ENCODE data around the gene MOB1A.
A peak's percentile ranks its signal among the peaks of the same experiment; 100 is the strongest.
"Not testable (repeated sequence)": the region's sequence is repeated elsewhere in the genome, so short reads cannot be mapped to it uniquely, and the experiment has no call there.

The MOB1A gene

DNA sequence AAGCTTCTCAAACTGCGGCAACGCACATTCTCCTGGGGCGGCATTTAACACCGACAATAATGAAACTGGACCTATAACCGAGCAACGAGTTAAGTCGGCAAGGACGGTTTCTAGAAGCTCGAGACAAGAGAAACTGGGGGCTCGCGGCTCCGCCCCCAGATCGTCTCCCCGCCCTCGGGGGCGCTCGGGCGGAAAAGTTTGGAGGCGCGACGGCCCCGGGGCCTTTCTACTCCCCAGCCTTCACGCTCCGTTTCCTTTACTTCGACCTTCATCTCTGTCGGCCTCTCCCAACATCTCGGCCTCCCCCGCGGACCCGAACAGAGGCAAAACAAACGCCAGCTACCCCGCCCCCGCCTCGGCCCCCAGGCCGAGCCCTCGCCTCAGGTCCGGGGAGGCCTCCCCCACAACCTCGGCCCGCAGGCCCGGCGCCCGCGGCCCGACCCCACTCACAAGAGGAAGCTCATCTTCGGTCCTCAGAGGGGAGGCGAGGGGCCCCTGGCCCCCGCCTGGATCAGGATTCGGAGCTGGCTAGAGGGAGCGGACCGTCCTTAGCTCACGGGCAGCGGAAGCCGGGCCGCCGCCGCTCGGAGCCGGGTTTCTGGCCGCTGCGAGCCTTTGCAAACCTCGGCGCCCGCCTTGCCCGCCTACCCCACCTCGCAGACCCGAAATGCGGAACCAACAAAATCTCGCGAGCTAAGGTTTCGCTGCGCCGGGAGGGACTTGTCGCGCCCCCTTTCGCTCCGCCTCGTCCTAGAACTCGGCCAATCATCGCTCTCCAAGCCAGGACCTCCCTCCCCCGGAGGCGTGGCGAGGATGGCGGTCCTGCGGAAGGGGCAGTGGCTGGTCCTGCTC is at the start of gene MOB1A:
Gene MOB1A, minus strand, starts transcription at position 669 of the 852 bp plus-strand sequence. Its CDS starts 205 bp downstream, at position 464.
- peak; percentile 96 for FAIRE-seq

DNA sequence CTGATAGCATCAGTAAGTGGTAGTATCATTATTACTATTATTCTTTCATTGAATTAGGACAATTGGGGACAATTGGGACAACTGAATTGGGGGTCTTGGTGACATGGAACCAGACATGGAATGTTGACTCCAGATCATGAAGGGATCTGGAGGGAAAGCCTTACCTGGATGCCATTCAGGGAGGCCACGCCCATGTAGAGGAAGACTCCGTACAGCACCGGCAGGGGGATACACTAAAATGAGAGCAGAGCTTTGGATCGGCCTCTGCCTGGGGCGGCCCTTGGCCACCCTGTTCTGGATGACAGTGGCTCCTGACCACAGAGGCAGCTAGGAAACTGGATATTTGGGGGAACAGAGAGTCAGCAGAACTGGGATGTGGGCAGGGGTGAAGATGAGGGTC is 49.0 kb upstream of the MOB1A start:
- FAIRE-seq = no peak

DNA sequence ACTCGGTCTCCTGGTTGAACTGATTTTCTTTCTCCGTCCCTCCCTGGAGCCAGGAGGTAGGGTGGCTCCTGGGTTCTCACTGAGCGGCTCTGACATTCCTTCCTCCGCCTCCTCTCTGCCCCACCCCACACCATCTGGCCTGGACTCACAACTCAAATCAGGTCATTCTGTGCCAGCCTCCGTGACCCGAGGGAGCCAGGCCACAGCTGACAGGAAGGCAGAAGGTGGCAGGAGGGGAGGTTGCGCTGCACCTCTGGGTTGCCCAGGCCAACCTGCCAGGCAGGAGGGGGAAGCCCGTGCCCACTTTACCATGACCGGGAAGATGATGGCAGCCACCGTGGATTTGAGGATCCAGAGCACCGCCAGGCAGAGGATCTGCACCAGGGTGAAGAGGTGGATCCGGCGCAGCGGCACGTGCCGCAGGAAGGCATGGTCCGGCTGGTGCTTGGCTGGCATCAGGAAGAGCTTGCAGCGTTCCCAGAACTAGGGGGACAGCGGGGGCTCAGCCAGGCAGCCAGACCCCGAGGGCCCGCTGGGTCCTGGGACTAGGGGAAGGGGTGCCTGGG is 48.1 kb upstream of the MOB1A start:
- no peak for FAIRE-seq

DNA sequence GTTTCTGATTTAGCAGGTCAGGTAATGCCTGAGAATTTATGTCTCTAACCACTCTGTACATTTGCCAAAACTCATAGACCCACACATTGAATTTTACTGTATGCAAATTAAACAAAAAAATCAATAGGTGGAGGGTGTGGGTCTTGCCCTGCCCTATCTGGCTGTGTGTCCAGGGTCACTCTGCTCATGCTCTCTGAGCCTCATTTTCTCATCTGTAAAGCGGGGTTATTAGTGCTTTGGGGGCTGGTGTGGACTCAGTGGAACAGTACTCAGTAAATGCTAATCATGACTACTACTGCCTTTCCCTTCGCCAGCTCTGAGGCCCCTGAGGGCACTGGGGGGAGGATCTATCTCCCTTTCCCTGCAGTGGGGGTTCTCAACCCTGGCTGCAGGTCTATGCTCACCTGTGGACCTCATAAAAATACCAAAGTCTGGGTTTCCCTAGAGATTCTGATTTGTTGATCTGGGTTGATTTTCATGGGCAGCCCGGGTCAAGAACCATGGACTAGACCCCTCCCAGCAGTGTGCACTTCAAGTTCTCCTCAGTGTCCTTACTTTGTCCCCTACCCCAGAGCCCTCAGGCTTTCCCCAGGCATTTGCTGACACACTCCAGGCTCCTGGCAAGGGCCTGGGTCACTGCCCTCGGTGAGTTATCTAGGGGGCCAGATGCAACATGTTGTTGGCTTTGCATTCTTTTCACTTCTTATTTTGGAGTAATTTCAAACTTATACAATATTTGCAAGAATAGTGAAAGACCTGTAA is 47.2 kb upstream of the MOB1A start:
- FAIRE-seq = no peak

DNA sequence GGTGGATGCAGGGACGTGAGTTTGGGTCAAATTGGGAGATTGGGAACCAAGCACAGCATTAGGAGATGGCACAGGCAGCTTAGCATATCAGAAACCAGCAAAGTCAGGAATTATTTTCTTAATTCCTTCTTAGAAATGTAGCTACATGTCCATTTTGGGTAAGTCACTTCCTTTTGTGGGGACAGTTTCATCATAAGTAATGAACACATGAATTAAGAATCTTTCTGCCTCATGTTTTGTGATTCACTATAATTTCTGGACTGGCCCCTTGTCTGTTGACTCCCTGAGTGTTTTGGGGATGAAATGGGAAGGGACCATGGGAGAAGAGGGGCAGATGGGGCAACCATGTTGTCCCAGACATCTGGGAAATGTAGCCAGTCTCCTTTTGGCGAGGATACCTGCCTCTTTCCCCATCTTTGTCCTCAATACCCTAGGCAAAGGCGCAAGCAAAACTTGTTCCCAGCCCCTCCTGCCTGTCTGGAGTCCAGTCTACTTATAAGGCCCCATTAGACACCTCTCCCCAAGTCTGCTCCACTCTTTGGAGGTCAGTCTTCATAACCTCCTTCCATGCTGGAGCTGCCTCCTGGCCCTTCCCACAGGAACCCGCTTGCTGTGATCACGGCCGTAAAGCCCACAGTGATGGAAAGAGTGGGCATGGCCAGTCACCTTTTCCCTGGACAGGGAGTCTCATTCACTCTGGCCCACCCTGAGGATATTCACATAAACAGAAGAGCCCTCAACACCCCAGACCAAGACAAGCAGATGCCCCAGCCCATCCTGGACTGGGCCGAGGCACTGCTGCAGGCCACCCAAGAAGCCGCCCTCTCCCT is 45.5 kb upstream of the MOB1A start:
- no peak for FAIRE-seq

DNA sequence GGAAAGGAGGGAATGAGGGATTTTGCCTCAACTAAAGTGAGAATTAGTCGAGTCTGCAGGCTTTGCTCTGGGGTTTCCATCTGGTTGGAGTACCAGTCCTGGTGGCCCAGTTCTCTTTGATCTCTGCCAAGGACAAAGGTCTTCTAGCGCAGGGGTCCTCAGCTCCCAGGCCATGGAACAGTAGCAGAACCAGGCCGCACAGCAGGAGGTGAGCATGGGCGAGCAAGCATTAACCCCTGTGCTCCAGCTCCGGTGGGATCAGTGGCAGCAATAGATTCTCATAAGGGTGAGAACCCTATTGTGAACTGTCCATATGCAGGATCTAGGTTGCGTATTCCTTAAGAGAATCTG is 43.6 kb upstream of the MOB1A start:
- FAIRE-seq = no peak

DNA sequence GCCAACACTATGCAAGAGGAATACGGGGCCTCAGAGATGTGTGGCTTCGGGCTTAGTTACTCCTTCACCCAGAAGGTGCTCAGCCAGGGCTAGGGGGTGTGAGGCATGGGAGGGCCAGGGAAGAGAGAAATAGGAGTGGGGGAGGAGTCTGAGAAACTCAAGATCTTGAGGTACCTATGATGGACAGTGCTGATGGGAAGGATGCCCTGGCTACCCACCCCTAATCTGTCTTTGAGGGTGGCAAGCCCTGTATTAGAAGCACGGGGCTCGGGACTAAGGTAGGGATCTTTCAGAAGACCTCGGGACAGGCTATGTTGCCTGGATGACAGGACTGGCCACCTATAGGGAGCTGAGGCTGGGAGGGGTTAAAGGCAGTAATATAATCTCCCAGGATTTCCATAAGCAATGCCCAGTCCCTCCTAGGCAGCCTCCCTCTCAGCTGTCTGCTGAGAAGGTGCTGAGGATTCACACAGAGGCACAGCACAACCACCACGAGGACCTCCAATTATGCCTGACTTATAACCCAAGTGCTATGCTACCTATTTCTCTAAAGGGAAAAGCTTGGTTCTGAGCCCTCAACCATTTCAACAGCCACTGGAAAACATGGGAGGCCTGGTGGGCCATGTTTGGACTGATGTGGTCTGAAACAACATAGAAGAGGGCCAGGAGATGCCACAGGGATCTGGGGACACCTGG is 43.1 kb upstream of the MOB1A start:
- no peak for FAIRE-seq

DNA sequence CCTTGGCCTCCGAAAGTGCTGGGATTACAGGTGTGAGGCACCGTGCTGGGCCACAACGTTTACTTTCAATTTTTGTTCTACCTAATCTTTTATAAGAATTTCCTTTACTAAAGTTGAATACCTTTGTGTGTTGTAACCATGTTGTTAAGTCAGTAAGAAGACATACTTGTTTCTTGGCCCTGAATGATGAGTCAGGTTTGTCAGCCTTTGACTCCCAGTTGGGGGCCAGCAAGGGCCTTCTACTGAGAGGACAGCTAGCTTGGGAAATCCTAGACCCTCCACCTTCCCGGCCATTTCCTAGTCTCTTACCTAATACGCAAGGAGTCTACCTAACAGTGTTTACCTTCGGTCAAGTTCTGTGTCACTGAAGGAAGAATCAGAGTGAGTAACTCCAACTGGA is 42.4 kb upstream of the MOB1A start:
- FAIRE-seq = no peak

DNA sequence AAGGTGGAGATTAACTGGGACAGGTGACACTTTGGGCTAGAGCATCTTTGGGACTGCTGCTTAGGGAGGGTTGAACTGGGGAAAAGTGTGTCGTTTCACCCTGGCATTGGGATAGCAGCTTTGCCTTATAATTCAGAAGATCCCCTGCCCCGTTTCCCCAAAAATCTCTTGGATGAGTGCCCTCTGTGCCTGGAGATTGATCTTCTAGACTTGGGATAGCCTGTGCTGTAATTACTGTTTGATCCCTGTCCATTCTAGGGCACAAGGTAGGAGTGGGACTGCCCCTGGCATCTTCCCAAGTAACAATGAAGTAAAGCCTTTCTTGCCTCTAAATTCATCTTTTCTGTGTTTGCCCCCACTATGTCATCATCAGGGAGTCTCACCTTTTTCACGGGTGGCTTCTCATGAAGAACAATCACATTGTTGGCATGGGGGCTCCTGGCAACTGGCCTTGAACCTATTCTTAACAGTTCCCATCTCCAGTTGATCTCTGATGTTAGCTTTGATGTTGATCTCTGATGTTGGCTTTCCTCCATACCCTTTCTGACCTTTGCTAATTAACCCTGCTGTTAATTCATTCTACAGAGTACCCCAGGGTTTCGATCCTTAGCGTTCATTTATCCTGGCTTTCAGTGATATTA is 41.3 kb upstream of the MOB1A start:
- FAIRE-seq = no peak

DNA sequence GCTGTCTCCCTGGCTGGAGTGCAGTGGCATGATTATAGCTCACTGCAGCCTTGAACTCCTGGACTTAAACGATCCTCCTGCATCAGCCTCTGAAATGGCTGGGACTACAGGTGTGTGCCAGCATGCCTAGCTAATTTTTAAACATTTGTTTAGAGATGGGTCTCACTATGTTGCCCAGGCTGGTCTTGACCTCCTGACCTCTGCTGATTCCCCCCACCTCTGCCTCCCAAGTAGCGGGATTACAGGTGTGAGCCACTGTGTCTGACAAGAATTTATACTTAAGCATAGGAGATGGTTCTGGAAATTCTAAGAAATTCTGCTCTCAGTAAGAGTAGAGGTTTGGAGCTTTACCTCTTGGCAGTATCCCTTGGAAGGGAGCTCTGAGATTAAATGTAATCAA is 38.0 kb upstream of the MOB1A start:
- FAIRE-seq = no peak

DNA sequence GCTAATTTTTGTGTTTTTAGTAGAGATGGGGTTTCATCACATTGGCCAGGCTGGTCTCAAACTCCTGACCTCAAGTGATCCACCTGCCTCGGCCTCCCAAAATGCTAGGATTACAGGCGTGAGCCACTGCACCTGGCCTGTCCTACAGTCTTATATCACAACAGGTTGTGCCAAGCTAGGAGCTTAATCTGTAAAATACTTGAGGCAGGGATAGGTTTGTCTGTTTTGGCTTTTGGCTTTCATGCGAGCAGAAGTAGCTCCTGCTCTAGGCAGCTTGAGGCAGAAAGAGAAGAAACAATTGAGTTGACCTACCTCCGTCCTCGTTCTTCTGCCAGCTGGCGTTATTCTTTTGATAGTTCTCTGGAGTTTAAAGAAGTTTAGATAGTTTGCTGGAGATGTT is 37.1 kb upstream of the MOB1A start:
- FAIRE-seq = not testable (repeated sequence)

DNA sequence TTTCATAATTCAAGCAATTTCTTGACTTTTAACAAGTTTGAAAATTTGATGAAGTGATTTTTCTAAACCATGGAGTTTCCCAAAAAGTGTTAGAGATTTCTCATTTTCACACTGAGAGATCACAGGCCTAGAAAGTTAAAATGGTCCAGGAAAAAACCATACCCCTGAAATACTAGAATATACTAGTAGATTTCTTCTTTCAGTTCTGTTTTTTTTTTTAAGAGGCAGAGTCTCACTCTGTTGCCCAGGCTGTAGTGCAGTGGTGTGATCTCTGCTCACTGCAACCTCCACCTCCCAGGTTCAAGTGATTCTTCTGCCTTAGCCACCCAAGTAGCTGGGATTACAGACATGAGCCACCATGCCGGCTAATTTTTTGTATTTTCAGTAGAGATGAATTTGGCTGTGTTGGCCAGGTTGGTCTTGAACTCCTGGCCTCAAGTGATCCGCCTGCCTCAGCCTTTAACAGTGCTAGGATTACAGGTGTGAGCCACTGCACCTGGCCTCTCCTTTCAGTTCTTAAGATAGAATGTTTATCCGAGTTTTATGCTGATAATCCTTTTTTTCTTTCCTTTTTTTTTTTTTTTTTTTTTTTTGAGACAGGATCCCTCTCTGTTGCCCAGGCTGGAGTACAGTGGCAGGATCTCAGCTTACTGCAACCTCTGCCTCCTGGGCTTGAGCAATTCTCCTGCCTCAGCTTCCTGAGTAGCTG is 34.2 kb upstream of the MOB1A start:
- no peak for FAIRE-seq

DNA sequence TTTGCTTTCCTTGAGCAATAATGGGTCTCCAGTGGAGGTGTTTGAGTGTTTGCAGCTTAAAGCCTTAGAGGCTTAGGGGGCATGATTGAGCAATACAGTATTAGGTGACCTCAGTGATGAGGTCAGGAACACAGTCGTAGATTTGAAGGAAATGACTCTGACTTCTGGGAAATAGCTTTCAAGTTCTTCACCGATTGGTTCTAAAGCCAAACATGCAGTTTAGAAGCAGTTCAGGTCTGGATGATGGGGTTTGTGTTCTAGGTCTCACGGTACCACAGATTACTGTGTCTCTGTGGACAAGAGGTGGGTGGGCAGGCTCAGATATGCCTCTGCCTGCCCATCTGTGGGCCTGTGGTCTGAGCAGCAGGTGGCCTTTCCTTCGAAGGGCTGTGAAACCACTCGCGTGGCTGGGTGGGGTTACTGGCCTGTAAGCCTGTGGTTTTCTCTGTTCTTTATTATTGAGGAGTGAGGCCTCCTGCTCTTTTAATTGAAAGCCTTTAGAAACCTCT is 27.6 kb upstream of the MOB1A start:
- no peak for FAIRE-seq

DNA sequence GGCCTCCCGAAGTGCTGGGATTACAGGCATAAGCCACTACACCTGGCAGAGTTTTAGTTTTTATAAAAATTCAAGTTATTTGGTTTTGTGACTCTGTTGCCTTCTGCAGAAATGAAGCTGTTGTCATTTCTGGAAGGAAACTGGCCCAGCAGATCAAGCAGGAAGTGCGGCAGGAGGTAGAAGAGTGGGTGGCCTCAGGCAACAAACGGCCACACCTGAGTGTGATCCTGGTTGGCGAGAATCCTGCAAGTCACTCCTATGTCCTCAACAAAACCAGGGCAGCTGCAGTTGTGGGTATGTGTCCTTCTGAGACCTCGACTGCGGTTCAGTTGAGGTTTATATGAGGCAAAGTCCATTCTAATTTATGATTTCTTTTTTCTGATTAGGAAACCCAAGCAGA is 26.9 kb upstream of the MOB1A start:
- FAIRE-seq = no peak

DNA sequence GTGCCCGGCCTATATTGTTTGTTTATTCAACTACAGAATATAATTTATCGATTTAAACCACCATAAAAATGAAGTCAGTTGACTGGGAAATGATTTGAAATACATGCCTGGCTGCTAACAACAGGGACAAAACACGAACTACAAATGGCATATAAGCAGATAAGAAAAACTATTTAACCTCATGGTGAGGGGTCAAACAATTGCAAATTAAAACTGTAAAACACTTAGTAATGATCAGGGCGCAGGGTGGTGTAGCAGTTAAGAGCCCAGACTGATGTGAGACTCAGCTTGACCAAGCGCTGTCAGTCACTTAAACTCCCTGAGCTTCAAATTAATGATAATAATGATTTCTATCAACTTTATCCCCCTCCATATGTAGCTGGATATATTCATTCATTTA is 26.4 kb upstream of the MOB1A start:
- no peak for FAIRE-seq

DNA sequence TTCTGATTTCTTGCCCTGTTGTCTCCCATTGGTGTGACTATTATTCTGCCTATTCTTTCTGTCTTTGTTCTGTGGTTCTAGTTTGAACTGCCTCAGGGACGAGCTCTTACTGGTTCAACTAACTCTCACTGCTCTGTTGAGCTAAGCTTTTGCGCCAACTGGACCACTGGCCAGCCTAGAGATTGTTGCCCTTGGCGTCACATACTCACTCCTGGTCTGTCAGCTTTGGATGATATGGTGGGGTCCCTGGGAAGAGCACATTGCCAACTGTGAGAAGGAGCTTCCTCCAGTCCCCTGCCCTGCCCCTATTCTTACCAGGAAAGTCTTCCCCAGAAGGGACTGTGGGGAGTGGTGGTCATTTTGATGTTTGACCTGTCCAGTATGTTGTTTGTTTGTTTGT is 25.8 kb upstream of the MOB1A start:
- FAIRE-seq = no peak

DNA sequence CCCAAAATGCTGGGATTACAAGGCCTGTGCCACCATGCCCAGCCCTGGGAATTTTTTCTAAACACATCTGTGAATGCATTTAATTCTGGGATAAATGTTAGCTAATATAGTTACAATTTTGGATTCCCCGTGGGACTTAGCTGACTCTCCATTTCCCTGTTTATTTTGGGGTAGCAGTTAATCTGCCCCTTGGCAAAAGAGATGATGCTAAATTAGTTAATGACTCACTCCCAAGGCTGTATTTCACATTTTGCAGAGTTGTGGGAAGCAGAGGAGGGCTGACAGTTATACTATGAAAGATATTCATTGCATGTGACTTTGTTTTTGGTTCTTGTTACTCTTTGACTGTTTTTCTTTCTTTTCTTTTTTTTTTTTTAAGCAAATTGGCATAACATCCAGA is 22.9 kb upstream of the MOB1A start:
- FAIRE-seq = no peak

DNA sequence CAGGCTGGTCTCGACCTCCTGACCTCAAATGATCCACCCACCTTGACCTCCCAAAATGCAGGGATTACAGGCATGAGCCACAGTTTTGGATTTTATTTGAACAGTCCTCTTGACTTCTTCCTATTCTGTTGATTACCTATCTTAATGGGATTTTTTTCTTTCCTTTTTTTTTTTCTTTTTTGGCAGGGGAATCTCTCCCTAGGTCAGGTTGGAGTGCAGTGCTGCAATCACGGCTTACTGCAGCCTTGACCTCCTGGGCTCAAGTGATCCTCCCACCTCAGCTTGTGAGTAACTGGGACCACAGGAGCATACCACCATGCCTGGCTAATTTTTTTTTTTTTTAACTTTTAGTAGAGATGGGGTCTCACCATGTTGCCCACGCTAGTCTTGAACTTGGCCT is 22.5 kb upstream of the MOB1A start:
- no peak for FAIRE-seq

DNA sequence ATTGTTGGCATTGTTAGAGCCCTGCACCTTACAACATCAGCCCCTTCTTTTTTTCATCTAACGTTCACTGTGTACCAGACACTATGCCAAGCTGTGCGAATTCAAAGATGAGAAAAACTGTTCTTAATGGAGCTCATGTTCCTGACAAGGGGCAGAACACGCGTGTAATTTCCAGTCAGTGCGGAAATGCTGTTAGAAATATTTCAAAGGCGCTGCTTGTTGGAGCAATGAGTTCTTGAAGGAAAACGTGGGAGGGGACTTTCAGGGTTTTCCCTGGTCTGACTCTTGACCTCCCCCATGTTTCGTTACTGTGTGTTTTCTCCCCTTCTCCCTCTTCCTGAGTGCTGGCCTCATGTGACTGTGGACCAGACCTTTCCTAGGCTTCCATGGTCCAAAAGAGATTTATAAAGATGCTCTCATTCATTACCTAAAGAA is 21.2 kb upstream of the MOB1A start:
- FAIRE-seq = no peak

DNA sequence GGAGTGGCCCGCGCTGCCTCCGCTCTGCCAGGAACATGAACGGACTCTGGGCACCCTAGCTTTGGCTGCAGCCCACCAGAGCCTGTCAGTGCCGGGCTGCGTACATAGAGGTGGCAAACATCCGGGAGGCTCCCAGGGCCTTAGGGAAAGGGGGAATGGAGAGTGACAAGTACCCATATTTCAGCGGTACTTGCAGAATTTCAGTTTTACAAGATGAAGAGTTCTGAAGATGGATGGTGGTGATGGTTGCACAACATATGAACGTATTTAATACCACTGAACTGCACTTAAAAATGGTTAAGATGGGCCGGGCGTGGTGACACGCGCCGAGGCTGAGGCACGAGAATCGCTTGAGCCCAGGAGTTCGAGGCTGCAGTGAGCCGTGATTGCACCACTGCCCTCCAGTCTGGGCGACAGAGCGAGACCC is 20.6 kb upstream of the MOB1A start:
- no peak for FAIRE-seq
